ENCODE data around the gene LRRC74B. TPM values are rescaled to one million over a fixed set of nuclear protein-coding genes. Genes with fewer than 3 reads are reported as not detected.
"Not testable (repeated sequence)": the region's sequence is repeated elsewhere in the genome, so short reads cannot be mapped to it uniquely, and the experiment has no call there.

LRRC74B gene
- total RNA-seq, 1 donor from 2014 or later: not detected

DNA sequence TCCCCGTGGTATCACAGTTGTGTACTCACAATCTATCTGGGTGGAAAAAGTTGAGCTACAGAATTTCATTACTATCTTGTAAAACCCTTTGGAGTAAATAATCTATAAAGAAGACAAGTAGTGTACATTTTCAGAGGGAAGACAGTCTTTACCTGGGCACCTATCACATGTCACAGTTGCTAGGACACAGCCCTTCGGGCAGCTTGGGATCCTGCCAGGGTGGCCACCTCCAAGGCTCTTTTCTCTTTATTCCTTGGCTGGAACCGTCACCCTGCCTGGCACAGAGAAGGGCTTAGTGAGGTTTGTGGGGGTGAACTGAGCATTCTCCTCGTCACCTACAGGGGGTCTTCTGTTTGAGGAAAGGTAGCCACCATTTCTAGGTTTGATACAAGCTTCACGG is 23.6 kb downstream of the LRRC74B start:
- intact Hi-C loops (cut with DNase I): no loop called here
- DNase-seq (ENCODE audit: low spot score): no peak

DNA sequence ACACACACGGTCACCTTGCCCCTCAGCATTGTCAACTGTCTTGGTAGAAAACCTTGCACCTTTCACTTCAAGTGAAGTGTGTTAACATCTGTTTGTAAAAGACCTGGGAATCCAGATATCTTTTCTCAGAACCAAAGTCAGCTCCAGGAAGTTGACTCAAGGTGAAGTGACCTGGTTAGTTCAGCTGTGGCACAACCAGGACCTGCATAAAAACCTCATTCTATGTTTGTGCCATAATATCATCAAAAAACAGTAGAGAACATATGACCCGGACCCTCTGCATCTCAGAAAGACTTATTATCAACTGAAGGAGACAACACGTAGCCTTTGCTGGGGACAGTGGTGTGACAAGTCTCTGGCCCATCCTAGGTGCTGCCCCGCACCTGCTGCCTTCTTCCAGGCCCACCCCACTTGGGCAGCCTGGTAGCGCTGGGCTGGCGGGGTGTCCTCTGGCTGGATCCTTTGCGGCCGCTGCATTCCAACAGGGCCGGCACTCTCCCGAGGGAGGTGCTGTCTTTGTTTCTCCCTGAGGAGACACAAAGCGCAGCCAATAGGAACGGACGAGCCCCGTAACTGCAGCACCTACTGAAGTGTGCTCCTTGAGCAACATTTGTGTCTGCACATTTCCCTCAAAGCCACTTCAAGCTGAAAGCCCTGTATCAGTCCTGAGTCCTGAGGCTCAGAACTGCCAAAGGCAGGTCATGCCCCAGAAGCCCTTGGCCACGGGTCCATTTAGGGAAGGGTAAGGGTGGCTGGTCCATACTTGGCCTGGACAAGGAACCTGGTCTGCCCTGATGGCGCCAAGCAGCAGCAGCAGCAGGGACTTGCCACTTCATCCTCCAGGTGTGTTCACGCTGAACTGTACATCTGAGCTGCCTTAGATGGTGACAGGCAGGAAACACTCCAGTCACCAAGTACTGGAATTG is 25.2 kb downstream of the LRRC74B start:
- intact Hi-C loops (cut with DNase I): no loop called here
- no peak for DNase-seq (ENCODE audit: low spot score)

DNA sequence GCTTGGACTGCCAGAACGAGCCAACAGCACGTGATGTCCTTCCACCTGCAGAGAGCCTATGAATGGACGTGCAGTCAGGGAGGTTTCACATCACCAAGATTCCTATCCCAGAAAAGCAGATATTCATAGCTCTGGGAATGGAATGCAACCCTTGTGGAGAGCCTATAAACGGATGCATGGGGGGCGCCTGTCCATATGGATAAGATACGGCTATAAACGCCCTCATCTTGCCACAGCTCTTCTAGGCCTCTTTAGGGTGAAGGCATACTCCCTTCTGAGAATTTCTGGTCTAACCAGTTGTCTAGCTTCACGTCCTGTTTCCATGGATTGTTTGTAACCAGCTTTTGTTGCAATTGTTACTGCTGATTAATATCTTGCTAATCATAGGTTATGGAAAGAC is 26.1 kb downstream of the LRRC74B start:
- DNase-seq (ENCODE audit: low spot score); intact Hi-C loops (cut with DNase I): not testable (repeated sequence)

DNA sequence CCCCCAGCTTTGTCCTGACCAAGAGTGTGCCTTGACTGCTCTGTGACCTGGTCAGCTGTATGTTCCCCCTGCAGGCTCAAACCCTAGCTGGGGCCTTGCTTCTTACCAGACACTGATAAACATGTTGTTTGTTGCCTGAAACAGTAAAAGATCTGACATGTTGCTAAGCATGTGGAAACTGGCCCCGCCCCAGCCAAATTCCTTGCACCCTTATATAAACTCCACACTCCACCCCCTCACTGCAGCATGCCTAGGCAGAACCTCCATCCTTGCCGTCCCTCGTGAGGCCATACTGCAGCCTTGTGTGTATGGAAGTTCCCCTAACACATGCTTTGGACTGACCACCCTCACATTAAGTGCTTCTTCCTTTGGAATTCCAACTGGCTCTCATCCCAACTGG is 27.3 kb downstream of the LRRC74B start:
- intact Hi-C loops (cut with DNase I): no loop called here
- DNase-seq (ENCODE audit: low spot score): no peak

DNA sequence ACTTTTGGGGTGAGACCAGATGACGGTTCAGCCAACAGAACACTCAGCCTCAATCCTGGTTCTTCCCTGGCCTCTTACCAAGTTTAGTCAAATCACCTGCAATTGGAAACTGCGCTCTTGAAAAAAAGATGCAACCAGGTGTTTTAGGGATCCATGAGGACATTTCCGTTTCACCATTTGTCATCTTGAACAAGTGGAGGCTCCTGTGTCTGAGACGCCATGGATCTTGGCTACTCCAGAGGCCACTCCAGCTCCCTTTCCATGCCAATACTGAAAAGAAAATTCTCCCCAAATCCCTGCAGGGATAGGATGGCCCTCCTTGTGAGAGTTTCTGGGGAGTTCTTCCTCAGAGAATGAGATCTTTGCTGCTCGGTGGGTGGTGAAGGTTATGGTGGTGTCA is 27.7 kb downstream of the LRRC74B start:
- intact Hi-C loops (cut with DNase I): no loop called here
- no peak for DNase-seq (ENCODE audit: low spot score)

DNA sequence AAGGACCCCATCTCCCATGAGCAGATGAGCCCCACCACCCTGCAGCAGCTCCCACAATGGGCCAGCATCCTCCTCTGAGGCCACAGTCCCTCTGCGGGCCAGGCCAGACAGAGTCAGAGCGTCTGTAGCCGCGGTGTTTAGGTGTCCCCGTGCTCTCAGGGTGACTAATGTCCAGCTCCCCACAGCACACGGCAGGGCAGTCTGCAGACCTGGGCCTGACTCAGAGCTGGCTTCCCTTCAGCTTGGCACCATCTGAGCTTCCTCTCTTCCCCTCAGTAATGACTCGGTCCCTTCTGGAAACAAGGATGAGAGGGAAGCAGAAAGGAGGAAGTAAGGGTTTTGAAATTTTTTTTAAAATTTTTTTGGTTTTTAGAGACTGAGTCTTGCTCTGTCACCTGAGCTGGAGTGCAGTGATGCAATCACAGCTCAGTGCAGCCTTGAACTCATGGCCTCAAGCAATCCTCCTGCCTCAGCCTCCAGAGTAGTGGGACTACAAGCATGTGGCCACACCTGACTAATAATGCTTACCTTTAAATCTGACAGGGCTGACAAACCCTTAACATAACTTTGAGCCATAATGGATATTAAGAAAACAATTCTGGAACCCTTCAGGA is 28.5 kb downstream of the LRRC74B start:
- no peak for DNase-seq (ENCODE audit: low spot score)
- intact Hi-C loops (cut with DNase I): no loop called here

DNA sequence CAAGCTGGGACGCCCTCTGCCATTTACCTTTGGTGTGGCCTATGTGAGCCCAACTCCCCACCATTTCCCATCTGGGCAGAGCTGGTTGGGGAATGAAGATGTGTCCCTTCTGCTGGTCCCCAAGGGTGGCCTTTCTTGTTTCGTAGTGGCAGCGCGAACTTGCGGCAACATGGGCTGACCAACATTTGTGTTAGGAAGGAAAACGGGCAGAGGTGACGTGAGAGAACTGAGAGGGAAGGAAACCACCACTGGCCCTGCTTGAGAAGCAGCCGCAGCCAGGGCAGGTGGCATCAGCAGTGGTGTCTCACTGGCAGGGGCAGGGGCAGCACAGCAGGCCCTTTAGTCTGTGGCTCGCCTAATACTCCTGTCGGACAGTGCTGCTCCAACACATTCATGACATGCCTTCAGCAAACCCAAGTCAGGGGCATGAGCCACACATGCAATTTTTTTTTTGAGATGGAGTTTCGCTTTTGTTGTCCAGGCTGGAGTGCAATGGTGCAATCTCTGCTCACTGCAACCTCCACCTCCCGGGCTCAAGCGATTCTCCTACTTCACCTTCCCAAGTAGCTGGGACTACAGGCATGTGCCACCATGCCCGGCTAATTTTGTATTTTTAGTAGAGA is 29.9 kb downstream of the LRRC74B start:
- intact Hi-C loops (cut with DNase I): no loop called here

DNA sequence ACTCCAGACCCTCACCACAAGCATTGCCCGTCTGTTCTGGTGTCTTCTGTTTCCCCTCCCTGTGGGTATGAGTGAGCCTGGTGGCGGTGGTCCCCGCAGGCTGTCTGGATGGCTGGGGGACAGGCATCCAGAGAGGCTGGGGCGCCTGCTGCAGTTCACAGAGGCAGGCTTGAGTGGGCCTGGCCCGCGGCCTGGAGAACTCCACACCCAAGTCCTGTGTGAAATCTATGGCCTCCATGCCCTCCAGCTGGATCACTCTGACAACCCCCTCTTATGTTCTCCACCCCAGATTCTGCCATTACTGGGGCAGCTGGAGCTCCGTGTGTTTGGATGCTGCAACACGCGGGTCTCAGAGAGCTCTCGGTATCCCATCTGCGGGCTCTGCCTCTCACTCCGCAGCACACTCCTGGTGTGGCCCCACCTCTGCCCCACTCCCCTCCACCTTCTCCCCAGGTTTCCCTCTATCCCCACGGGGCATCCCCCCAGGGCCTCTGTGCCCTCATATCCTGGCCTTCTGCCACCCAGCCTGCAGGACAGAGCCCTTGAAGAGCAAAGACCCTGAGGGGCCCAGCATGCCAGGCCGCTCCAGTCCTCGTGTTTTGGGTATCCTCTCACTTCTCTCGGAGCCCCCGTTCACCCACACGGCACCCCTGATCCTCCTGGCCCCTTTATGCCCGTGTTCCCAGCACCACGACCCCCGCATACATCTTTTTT is 31.3 kb downstream of the LRRC74B start:
- intact Hi-C loops (cut with DNase I): no loop called here

More for the DNA sequence above, 29.9 kb downstream of the LRRC74B start:
- no peak for DNase-seq (ENCODE audit: low spot score)

DNA sequence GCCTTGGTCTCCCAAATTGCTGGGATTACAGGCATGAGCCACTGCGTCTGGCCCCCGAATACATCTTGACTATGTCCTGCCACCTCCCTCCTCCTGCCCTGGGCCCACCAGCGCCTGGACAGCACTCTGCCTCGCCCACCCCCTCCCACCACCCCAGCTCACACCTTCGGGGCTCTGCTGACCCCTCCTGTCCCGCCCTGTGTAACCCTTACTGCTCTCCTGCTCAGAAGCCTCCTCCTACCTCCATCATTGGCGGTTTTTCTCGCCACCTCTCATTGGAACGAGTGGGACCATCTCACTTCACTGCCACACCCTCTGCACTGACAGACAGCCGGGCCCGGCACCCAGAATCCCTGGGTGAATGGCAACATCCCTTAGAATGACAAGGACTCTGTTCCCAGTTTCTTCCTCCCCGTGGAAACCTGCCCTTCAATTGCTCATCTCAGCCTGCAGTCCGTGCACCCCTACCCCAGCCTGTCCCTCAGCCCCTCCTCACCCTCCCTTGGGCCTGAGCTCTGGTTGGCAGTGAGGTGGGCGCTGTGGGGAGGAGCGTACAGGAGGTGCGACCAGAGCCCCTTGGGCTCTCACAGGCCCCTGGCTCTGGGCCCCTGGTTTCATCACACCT is 32.2 kb downstream of the LRRC74B start:
- DNase-seq (ENCODE audit: low spot score): no peak
- intact Hi-C loops (cut with DNase I): no loop called here

More for the DNA sequence above, 31.3 kb downstream of the LRRC74B start:
- no peak for DNase-seq (ENCODE audit: low spot score)

DNA sequence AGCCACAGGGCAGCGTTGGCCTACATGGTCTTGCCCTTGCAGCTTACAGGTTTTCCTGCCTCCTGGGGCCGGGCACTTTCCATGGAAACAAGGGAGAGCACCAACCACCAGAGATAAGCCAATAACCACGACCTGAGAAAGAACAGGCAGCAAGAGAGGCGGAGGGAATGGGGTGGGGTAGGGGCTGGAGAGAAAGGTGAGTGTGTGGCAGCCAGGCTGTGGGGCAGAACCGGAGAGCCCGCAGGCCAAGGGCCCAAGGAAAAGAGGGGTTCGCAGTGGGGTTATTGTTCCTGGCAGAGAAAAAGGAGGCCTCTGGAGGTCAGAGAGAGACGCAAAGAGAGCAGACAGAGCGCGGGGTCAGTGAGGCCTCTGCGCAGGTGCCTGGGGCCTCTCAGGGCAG is 33.2 kb downstream of the LRRC74B start:
- no peak for DNase-seq (ENCODE audit: low spot score)
- intact Hi-C loops (cut with DNase I): no loop called here

DNA sequence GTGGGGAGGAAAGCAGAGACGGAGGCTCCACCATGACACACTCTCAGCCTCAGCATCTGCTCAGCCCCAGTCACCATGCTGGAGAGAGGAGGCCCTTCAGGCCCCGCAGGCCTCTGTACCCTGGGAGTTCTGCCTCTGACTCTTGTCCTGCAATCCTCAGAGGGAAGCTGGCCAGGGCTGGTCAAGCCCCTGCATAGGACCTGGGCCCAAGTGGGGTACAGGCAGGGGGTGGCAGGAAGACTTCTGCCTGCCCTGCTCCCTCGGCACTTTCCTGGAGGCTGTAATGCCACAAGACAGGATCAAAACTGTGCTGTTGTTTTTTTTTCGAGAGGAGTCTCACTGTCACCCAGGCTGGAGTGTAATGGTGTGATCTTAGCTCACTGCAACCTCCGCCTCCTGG is 33.7 kb downstream of the LRRC74B start:
- intact Hi-C loops (cut with DNase I): no loop called here
- no peak for DNase-seq (ENCODE audit: low spot score)

DNA sequence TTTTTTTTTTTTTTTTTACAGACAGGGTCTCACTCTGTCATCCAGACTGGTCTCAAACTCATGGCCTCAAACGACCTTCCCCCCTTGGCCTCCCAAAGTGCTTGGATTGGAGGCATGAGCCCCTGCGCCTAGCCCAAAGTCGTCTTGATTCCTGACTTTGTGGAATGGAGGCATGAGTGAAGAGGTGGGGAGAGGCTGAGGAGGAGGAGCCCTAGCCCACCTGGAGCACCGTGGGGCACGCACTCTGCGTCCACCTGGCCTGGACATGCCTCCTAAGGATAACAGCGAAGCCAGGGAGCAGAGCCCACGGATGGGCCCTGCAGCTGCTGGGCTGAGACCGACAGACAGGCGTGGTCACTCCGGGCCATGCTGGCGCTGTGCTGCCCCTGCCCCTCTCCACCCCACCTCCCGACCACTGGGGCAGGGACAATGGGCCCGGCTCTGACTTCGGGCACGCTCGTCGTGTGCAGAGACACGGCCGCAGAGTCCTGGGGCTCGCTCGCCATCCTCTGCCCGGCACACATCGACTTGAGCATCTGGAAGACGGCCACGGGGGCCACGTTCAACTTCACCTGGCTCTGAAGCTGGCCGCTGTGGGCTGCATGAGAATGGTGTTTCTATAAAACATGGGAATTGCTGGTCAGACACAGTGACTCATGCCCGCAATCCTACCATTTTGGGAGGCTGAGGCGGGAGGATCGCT is 34.8 kb downstream of the LRRC74B start:
- intact Hi-C loops (cut with DNase I): no loop called here
- DNase-seq (ENCODE audit: low spot score): no peak

DNA sequence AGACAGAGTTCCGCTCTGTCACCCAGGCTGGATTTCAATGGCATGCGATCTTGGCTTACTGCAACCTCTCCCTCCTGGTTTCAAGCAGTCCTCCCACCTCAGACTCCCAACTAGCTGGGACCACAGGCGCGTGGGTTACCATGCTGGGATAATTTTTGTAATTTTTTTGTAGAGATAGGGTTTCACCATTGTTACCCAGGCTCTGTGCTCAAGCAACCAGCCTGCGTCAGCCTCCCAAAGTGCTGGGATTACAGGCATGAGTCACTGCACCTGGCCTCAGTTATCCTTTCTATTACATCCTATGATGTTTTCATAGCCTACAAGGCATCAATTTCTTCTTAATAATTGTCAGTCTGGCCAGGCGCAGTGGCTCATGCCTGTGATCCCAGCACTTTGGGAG is 36.5 kb downstream of the LRRC74B start:
- intact Hi-C loops (cut with DNase I): no loop called here
- no peak for DNase-seq (ENCODE audit: low spot score)

DNA sequence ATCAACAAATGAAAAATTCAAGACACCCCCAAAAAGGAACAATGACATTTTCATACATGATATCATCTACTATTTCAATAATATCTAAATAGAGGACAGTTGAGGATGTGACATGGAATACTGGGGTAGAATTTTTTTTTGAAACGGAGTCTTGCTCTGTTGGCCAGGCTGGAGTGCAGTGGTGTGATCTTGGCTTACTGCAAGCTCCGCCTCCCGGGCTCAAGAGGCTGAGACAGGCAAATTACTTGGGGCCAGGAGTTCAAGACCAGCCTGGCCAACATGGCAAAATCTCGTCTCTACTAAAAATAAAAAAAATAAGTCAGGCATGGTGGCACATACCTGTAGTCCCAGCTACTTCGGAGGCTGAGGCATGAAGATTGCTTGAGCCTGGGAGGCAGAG is 41.4 kb downstream of the LRRC74B start:
- DNase-seq (ENCODE audit: low spot score): no peak
- intact Hi-C loops (cut with DNase I): no loop called here

DNA sequence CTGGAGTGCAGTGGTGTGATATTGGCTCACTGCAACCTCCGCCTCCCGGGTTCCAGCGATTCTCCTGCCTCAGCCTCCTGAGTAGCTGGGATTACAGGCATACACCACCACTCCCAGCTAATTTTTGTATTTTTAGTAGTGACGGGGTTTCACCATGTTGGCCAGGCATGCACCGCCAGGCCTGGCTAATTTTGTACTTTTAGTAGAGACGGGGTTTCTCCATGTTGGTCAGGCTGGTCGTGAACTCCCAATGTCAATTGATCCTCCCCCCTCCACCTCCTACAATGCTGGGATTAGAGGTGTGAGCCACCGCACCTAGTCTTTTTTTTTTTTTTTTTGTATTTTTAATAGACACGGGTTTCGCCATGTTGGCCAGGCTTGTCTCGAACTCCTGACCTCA is 42.2 kb downstream of the LRRC74B start:
- DNase-seq (ENCODE audit: low spot score); intact Hi-C loops (cut with DNase I): not testable (repeated sequence)

DNA sequence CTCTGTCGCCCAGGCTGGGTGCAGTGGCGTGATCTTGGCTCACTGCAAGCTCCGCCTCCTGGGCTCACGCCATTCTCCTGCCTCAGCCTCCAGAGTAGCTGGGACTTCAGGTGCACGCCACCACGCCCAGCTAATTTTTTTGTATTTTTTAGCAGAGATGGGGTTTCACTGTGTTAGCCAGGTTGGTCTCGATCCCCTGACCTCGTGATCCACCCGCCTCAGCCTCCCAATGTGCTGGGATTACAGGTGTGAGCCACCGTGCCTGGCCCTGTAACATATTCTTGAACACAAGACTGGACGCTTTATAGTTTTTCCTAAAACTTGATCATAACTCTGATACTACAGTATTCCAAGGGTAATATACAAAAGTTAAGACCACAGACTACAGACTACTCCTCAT is 45.5 kb downstream of the LRRC74B start:
- intact Hi-C loops (cut with DNase I): not testable (repeated sequence)

DNA sequence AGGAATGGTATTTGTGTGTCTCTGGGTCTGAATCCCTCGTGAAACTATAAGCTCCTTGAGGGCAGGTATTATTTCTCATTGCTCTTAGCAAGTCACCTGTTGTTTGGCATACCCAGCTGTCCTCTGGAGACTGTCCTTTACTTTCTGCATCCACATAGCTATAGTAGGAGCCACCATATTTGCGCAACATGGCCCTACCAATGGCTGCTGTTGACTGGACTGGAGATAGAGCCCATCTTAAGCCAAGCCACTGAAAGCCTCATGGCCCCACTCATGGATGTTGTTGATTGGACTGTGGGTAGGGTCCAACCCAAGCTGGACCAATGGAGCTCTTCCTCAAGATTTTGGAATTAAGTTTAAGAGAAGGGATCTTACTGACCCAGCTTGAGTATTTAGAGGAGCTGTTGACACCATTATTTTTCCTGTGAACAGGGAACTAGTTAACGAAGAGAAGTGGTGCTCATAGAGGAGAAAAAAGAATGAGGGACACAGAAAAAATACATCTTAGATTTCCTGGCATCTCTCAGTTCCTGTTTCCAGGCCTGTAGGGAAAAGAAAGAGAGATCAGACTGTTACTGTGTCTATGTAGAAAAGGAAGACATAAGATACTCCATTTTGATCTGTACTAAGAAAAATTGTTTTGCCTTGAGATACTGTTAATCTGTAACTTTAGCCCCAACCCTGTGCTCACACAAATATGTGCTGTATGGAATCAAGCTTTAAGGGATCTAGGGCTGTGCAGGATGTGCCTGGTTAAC is 47.2 kb downstream of the LRRC74B start:
- intact Hi-C loops (cut with DNase I): no loop called here

More for the DNA sequence above, 45.5 kb downstream of the LRRC74B start:
- DNase-seq (ENCODE audit: low spot score): not testable (repeated sequence)

DNA sequence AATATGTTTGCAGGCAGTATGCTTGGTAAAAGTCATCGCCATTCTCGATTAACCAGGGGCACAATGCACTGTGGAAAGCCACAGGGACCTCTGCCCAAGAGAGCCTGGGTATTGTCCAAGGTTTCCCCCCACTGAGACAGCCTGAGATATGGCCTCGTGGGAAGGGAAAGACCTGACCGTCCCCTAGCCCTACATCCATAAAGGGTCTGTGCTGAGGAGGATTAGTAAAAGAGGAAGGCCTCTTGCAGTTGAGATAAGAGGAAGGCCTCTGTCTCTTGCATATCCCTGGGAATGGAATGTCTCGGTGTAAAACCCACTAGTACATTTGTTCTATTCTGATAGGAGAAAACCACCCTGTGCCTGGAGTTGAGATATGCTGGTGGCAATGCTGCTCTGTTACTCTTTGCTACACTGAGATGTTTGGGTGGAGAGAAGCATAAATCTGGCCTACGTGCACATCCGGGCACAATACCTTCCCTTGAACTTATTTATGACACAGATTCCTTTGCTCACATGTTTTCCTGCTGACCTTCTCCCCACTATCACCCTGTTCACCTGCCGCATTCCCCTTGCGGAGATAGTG is 47.9 kb downstream of the LRRC74B start:
- intact Hi-C loops (cut with DNase I); DNase-seq (ENCODE audit: low spot score): not testable (repeated sequence)

More for the DNA sequence above, 47.2 kb downstream of the LRRC74B start:
- DNase-seq (ENCODE audit: low spot score): no peak

Data from cardiac septum (tissue), 1 donor.